Nephron progenitor cell (in vitro differentiated cells): Measurements from ENCODE around the gene CEP112.

Experiments
- DNase-seq: peaks from one replicate; pipeline ENCODE4 v3.0.0; 2021
- H3K27ac Mint-ChIP-seq: 2 replicates; pipeline ENCODE4 v1.8.0; 2021; ENCODE audit warnings: mild to moderate bottlenecking, moderate library complexity, mixed read lengths
- H3K27me3 Mint-ChIP-seq: 2 replicates; pipeline ENCODE4 v1.8.0; 2021; ENCODE audit warnings: mild to moderate bottlenecking, low read depth, mixed read lengths; ENCODE audit not compliant: poor library complexity
- H3K36me3 Mint-ChIP-seq: 2 replicates; pipeline ENCODE4 v1.8.0; 2021; ENCODE audit warnings: low read depth, mixed read lengths
- H3K4me1 Mint-ChIP-seq: 2 replicates; pipeline ENCODE4 v1.8.0; 2021; ENCODE audit warnings: mixed read lengths
- H3K4me3 Mint-ChIP-seq: 2 replicates; pipeline ENCODE4 v1.8.0; 2021; ENCODE audit warnings: mild to moderate bottlenecking, moderate library complexity, mixed read lengths
- H3K9me3 Mint-ChIP-seq: 2 replicates; pipeline ENCODE4 v1.8.0; 2021; ENCODE audit warnings: mild to moderate bottlenecking, moderate library complexity, mixed read lengths
- CTCF ChIP-seq: fragments of 200-600 bp; sonication (generic); IDR thresholded peaks from 2 replicates; pipeline ENCODE4 v1.5.0; 2021; ENCODE audit warnings: antibody characterized with exemption

Gene CEP112

GRCh38 chr17:65668211-65668610, 523.7 kb downstream of the CEP112 start:
- DNase-seq = no peak
- H3K4me3 Mint-ChIP-seq = no peak overlapping the region
- H3K27ac Mint-ChIP-seq = peak overlapping the region; percentile 2
- H3K4me1 Mint-ChIP-seq = peaks cover 16% of the 10 kb centered on the region
- H3K9me3 Mint-ChIP-seq = no peaks in the 10 kb centered on the region
- peaks cover 5% of the 10 kb centered on the region for H3K36me3 Mint-ChIP-seq
- no peak for TF ChIP-seq CTCF
- no peaks in the 10 kb centered on the region for H3K27me3 Mint-ChIP-seq

GRCh38 chr17:65667656-65668055, 524.3 kb downstream of the CEP112 start:
- Mint-ChIP-seq H3K27me3 (no peaks in the 10 kb centered on the region), H3K27ac (no peak overlapping the region), H3K9me3 (no peaks in the 10 kb centered on the region), H3K4me1 (peaks cover 16% of the 10 kb centered on the region), H3K4me3 (no peak overlapping the region), H3K36me3 (peaks cover 5% of the 10 kb centered on the region)
- no peak for TF ChIP-seq CTCF
- DNase-seq = no peak

GRCh38 chr17:65666876-65667321, 525.0 kb downstream of the CEP112 start:
- H3K9me3 Mint-ChIP-seq = no peaks in the 10 kb centered on the region
- no peaks in the 10 kb centered on the region for H3K27me3 Mint-ChIP-seq
- H3K27ac Mint-ChIP-seq = peak overlapping the region; percentile 55
- TF ChIP-seq CTCF = no peak
- DNase-seq = no peak
- no peak overlapping the region for H3K4me3 Mint-ChIP-seq
- H3K4me1 Mint-ChIP-seq = peaks cover 16% of the 10 kb centered on the region
- peaks cover 5% of the 10 kb centered on the region for H3K36me3 Mint-ChIP-seq

GRCh38 chr17:65665966-65666365, 526.0 kb downstream of the CEP112 start:
- Mint-ChIP-seq H3K27ac (no peak overlapping the region), H3K36me3 (peaks cover 5% of the 10 kb centered on the region), H3K9me3 (no peaks in the 10 kb centered on the region), H3K27me3 (no peaks in the 10 kb centered on the region), H3K4me3 (no peak overlapping the region), H3K4me1 (peaks cover 12% of the 10 kb centered on the region)
- TF ChIP-seq CTCF = no peak
- DNase-seq = no peak

- DNase-seq = no peak
- peaks cover 12% of the 10 kb centered on the region for H3K4me1 Mint-ChIP-seq
- H3K4me3 Mint-ChIP-seq = no peak overlapping the region
- H3K36me3 Mint-ChIP-seq = peaks cover 5% of the 10 kb centered on the region
- H3K27ac Mint-ChIP-seq = no peak overlapping the region
- no peaks in the 10 kb centered on the region for H3K27me3 Mint-ChIP-seq
- no peak for TF ChIP-seq CTCF
- H3K9me3 Mint-ChIP-seq = no peaks in the 10 kb centered on the region
Observed at GRCh38 chr17:65664696-65665095, 527.2 kb downstream of the CEP112 start.

GRCh38 chr17:65664266-65664665, 527.7 kb downstream of the CEP112 start:
- H3K36me3 Mint-ChIP-seq = peaks cover 5% of the 10 kb centered on the region
- no peaks in the 10 kb centered on the region for H3K27me3 Mint-ChIP-seq
- DNase-seq = no peak
- H3K27ac Mint-ChIP-seq = no peak overlapping the region
- H3K4me3 Mint-ChIP-seq = no peak overlapping the region
- H3K4me1 Mint-ChIP-seq = peaks cover 12% of the 10 kb centered on the region
- H3K9me3 Mint-ChIP-seq = no peaks in the 10 kb centered on the region
- no peak for TF ChIP-seq CTCF
